PFSK-1 (cell line): ENCODE data around the gene SKIC3.

Source experiments
- POLR2AphosphoS5 ChIP-seq: IDR thresholded peaks from 2 replicates; pipeline ENCODE4 v1.6.1; 2012; ENCODE audit warnings: low read depth, mild to moderate bottlenecking, control low read depth, low read length, moderate library complexity
- TAF1 ChIP-seq: IDR thresholded peaks from 2 replicates; pipeline ENCODE4 v1.6.1; 2012; ENCODE audit warnings: low read length, control low read depth, borderline replicate concordance; ENCODE audit not compliant: insufficient read depth
- TF ChIP-seq, protein P1 (sequence below), 2 experiments: IDR thresholded peaks; 2 replicates each; pipeline versions ENCODE4 v1.6.1 to v1.8.0; 2011 to 2012; ENCODE audit warnings: low read depth in 2 of 2, low read length in 2 of 2, control low read depth in 1 of 2, inconsistent platforms in 1 of 2, mild to moderate bottlenecking in 1 of 2, moderate library complexity in 1 of 2; ENCODE audit not compliant: insufficient read depth in 1 of 2

DNA sequence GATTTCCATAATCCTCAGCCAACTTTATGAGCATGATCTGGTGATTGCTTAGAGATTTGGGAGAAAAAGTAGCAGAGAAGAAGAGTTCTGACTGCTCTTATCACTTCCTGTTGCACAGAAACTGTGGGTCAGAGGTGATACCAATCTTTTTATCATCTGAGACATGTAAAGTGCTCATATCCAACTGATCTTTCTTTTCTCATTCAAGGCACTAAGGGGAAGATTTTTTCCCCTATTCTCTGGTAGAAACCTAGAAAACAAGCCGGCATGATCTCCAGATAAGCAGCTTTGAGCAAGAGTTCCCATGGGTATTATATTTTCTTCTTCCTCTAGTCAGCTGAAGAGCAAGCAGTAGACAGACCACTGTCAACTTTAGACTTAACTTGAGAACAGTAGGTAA is 36.1 kb upstream of the SKIC3 start:
- TF ChIP-seq POLR2AphosphoS5 (no peak), TAF1 (no peak)
- TF ChIP-seq, protein P1, sequence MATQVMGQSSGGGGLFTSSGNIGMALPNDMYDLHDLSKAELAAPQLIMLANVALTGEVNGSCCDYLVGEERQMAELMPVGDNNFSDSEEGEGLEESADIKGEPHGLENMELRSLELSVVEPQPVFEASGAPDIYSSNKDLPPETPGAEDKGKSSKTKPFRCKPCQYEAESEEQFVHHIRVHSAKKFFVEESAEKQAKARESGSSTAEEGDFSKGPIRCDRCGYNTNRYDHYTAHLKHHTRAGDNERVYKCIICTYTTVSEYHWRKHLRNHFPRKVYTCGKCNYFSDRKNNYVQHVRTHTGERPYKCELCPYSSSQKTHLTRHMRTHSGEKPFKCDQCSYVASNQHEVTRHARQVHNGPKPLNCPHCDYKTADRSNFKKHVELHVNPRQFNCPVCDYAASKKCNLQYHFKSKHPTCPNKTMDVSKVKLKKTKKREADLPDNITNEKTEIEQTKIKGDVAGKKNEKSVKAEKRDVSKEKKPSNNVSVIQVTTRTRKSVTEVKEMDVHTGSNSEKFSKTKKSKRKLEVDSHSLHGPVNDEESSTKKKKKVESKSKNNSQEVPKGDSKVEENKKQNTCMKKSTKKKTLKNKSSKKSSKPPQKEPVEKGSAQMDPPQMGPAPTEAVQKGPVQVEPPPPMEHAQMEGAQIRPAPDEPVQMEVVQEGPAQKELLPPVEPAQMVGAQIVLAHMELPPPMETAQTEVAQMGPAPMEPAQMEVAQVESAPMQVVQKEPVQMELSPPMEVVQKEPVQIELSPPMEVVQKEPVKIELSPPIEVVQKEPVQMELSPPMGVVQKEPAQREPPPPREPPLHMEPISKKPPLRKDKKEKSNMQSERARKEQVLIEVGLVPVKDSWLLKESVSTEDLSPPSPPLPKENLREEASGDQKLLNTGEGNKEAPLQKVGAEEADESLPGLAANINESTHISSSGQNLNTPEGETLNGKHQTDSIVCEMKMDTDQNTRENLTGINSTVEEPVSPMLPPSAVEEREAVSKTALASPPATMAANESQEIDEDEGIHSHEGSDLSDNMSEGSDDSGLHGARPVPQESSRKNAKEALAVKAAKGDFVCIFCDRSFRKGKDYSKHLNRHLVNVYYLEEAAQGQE (IDR thresholded peaks at IDR 0.05; ENCODE audit: insufficient read depth in 1 of 2, low read depth in 2 of 2, low read length in 2 of 2), result no peak
